C4-2B (cell line): Measurements from ENCODE around the gene WHAMM.

ENCODE experiments used
- CTCF ChIP-seq: fragments of 450-650 bp; conservative IDR thresholded peaks from 2 replicates; pipeline ENCODE4 v1.5.1; 2017; ENCODE audit warnings: mild to moderate bottlenecking
- ZFX ChIP-seq: fragments of 450-650 bp; IDR thresholded peaks from 2 replicates; pipeline ENCODE4 v1.6.1; 2017

GRCh38 chr15:82832601-82833361, 23.4 kb downstream of the WHAMM start:
- TF ChIP-seq CTCF: no peak
- no peak for TF ChIP-seq ZFX
